ENCODE measurements around the gene LMNA.

Gene LMNA

DNA sequence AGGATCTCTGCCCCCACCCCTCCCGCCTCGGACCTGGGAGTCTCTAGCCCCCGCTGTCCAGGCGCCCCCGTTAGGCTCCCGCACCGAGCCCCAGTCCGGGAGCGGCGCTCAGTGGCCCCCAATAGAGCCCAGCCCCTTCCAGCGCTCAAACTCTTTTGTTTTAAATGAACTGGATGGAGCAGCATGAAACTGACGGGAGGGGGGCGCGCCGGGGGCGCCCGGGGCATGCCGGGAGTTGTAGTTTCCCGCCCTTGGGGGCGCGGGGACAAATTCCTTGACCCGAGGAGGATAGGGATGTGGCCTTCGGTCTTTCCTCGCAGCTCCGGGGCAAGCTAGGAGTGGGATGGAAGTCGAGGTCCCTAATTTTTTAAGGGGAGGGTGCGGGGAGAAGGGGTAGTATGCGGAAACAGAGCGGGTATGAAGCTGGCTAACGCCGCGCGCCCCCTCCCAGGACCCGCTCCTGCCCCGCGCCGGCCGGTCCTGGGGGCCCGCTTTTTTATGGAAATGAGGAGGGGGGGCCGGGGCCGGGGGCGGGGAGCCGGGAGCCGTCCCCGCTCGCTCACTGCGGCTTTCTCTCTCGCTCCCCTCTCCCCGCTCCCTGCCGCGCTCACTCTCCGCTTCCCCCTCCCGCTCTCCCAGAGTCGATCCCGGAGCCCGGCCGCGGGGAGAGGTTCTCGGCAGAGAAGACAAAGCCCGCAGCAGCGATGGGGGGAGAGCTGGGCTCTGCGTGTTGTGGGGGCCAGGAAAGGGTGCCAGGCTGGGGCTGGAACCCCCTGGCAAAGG, 32.0 kb upstream of the LMNA start, which contains the start of gene MEX3A:
Gene MEX3A, minus strand, starts transcription at position 157 of the 783 bp plus-strand sequence. CDS start 467 bp downstream, outside the sequence.
- DNase-seq (ENCODE audit: low read depth in 2 of 2) = peak in 1 of 2 donors; percentile 53

DNA sequence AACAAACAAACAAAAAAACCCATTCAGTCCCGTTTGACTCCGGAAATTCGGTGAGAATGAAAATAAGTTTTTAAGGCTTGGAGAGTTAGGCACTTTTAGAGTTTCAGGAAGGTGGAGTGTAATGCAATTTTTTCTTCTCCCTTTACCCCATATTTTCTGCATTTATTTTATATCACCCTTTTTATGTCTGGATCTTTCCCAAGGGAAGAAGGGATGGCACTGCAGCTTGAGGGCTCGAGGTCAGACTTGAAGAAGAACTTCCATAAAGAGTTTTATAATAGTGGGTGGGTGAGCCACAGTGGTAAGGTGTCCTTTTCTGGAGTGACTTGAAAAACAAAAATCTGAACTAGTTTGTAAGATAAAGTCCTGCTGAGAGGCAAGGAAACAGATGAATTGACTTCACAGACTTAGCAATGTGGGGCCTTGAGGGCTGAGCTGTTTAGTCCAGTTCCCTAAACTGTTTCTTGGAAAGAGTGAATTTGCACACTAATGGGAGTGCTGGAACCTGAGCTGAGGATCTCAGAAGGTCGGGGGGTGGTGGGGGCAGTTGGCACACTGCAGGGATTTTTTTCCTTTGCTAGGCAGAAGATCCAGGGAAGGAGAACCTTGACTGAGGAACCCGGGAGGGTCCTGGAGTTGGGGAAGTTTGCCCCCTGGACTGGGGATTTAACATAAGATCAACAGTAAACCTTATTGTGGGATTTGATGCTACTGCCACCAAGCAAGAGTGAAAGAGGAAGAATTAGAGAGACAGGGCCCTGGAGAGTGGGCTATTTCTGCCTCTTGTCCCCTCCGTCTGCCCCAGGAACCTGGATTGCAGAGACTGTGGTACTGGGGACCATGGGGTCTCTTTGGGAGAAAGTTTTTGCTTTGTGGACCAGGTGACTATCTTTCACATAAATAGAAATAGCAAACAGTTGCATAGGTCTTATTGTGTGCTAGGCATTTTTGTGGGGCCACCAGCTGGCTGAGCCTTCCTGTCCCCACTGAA, 30.4 kb upstream of the LMNA start:
- no peak for DNase-seq (ENCODE audit: low read depth in 2 of 2)

DNA sequence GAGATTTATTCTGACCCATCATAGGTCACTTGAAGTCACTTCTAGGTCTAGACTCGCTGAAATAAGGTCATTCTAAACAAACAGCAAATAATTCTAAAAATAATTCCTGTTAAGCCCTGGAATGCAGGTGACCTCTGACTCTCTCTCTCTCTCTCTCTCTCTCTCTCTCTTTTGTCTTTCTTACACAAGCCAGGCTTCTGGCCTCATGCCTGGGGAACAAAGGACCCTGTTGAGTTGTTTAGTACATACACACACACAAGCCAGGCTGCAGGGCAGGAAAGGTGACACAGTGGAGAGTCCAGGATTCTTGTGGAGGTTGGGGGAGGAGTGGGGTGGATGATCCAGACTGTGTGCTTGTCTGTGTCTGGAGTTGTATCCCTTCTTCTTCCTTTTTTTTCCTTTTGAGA, 28.3 kb upstream of the LMNA start:
- no peak for DNase-seq (ENCODE audit: low read depth in 2 of 2)

DNA sequence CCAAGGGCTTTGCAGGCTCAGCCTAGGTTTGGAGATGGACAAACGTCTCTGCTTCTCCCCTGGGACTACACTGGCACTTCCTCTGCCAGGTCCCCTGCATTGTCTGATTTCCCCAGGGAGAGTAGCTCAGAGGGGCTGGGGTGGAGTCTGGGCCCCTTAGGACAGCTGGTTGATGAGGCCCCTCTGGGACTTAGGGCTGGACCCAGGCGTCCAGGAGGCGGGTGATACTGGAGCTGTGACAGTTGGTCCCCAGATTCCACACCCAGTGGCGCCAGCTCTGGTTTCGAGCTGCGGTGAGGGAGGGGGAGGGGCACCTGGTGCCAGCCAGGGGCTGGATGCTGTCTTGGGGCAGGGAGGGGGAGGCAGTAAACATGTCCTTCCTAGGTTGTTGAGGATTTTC, 24.8 kb upstream of the LMNA start:
- no peak for DNase-seq (ENCODE audit: low read depth in 2 of 2)

DNA sequence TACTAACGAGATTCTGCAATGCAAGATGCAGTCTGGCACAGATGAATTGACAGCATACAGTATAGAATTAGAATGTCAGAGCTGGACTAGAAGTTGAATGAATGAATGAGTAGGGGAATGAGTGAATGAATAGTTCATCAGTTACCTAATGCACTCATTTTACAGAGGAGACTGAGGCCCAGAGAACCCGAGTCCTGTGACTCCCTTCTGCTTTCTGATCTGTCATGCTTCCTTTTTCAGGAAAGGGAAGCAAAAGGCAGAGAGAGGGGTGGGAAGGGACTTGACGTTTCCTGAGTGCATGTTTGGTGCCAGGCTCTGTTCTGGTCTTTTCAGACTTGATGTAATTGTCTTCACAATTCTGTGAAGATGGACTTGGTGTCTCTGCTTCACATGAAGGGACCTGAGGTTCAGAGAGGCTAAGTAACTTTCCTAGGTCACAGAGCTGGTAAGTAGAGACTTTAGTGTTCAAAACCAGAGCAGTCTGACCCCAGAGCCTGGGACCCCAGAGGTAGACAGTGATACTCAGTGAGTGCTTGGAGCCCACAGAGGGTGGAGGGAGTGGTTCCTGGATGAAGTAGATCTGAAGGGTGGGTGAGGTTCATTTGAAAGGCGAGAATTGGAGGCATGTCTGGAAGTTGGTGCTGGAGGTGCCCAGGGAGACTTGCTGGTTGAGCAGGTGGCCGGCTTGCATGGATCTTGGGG, 24.2 kb upstream of the LMNA start:
- no peak for DNase-seq (ENCODE audit: low read depth in 2 of 2)

DNA sequence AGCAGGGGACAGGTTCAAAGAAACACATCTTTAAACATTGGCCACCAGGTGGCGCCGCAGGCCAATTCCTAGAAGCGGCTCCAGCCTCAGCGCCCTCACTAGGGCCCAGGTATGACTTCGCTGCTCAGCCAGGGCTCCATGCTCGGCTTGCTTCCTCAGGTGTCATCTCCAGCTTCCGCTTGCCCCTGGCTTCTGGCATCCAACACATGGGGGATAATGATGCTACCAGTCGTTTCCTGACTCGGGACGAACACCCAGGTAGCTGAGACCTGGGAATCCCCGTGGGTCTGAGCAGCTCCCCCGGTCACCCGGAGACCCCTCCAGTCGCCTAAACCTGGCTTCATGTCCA, 23.7 kb upstream of the LMNA start:
- peak; percentile 87 to 90 for DNase-seq (ENCODE audit: low read depth in 2 of 2)

DNA sequence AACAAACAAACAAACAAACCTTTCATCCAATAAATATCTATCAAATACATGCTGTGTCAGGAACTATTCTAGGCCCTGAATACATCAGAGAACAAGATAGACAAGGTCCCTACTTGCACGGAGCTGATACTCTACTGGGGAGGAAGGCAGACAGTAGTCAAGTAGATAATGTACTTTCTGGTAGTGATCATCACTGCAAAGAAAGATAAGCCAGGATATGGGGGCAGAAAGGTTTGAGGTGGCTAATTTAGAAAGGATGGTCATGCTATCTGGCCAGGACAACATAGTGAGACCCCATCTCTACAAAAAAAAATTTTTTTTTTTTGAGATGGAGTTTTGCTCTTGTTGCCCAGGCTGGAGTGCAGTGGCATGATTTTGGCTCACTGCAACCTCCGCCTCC, 22.9 kb upstream of the LMNA start:
- DNase-seq (ENCODE audit: low read depth in 2 of 2) = no peak

DNA sequence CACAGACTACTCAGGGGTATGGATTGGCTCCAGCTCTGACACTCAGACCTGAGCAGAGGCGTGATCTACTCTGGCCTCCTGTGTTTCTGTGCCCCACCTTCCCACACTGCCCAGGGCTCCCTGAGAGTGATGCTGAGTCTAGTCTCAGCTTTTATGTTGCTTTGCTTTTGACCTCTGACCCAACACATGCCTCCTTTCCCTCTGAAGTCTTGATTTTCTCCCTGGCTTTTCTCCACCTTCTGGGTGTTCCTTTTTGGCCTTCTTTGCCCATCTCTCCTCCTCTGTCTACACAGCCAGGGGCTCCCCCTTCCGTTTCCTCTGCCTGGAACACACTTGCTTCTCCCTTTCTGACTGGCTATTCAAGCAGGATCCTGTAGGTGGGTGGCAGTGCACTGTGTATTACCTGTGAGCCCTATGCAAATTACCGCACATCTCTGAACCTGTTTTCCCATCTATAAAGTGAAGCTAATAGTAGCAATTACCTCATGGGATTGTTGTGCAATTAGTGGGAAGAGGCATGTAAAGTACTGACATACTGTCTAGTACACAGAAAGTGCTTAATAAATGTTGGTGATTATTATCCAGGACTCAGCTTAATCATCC, 18.5 kb upstream of the LMNA start:
- DNase-seq (ENCODE audit: low read depth in 2 of 2) = no peak

DNA sequence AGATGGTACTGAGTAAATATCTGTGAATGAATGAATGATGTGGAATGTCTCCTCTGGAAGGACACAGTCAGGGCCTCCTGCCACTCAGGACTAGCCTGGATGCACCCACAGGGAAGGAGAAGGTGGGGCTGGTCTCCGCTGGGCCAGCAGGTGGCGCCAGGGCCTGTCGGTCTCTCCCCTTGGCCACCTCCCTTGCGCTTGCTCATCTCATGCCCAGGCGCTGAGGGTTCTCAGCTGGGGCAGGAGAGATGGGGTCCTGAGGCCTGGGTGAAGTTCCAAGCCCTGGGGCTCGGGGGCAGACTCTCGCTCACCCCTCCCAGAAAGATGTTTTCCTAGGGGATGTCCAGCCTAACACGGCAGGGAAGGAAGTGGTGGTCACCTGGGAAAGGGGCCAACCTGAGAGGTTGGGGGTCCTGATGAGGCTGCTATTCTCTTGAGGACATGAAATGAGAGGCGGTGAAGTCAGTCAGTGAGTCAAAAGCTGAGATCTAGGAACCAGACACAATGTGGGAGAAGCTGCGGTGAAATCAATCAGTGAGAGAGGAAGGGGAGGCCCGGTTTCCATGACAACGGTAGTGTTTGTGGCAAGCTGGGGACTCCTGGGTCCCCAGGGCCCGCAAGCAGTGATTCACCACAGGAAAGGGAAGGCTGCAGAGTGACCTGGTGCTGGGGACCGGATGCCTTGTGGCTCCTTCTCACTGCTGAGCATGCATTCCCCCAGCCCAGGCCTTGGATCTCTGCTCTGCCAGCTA, 17.7 kb upstream of the LMNA start:
- DNase-seq (ENCODE audit: low read depth in 2 of 2) = peak; percentile 83 to 87

DNA sequence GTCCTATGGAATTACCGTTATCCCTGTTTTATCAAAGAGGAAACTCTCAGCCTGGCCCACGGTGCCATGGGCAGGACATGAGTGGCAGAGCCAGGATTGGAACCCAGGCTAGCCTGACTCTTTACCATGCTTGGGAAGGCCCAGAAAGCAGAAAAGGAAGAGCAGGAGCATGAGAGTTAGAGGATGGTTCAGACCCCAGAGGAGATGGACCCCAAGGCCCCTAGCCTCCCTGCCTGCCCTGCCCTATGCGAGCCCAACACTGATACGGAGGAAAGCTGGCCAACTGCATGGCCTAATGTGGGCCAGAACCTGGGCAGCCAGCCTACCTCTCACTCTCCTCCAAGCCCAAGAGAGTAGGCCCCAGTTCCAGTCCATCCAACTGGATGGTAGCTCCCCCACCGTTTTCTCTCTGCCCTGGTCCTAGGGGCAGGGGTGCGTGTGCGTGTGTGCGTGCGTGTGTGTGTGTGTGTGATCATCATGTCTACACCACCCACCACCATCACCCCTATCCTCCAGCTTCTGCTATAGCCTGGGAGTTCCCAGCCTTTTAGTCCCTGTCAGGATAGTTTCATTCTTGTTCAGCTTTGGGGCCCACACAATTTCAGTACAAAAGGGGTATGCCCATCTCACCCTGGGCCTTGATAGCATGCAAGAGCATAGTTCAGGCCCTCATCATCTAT, 16.9 kb upstream of the LMNA start:
- DNase-seq (ENCODE audit: low read depth in 2 of 2) = no peak

DNA sequence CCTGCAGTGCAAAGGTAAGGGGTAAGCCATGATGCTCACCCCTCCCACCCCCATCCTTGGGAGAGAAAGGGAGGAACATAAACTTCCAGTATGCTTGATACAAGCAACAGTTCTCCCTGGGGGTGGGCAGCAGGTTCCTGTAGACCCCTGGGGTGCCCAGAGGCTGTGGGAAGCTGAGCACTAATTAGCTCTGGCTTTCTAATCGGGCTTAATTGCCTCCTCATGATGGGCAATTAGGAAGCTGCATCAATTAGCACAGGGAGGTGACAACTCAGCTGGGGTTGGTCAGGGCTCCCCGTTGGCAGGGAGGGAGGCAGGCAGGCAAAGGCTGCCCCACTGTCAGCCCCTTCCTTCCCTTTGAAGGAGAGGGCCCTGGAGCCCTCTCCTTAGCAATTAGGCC, 15.7 kb upstream of the LMNA start:
- DNase-seq (ENCODE audit: low read depth in 2 of 2) = no peak

DNA sequence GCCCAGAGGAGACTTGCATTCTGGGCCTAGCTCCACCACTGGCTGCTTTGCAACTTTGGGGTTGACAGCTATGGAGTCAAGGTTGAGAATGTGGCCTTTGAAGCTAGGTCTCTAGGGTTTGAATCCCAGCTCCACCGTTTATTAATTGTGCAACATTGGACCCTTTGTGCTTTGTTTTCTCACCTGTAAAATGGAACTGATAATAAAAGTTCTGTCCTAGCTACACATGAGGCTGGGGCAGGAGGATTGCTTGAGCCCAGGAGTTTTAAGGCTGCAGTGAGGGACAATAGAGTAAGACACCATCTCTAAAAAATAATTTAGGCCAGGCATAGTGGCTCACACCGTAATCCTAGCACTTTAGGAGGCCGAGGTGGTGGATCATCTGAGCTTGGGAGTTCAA, 15.2 kb upstream of the LMNA start:
- DNase-seq (ENCODE audit: low read depth in 2 of 2) = no peak

DNA sequence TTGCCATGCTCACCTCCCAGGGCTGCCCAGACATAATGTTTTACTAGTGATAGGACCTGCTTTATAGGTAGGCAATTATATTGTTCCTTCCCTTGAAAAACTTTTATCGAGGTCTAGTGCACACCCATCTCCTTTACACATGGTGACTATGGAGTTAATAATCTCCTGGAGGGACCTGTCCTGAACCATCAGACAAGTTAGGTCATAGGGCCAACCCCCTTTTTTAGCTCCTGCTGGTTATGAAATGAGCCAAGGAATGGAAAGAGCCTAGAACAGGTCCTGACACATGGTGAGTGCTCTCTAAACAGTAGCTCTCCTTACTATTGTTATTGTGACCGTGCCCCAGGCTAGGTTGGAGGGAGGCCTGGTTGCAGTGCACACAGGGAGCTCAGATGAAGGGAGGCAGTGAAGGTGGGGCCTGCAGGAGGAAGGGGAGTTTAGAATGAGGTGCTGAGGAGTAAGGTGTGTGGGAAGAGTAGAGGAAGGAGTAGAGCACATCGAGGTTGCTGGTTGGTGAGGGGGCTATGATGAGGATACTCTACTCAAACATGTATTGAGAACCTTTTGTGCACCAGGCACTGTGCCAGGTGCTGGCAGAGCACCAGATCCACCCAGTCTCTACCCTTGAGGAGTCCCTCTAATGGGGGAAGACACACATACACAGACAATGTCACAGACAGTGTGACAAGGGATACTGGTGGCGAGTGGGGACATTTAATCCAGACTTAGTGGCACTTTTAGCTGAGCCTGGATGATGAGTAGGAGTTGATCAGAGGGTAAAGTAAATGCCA, 14.1 kb upstream of the LMNA start:
- DNase-seq (ENCODE audit: low read depth in 2 of 2) = no peak

DNA sequence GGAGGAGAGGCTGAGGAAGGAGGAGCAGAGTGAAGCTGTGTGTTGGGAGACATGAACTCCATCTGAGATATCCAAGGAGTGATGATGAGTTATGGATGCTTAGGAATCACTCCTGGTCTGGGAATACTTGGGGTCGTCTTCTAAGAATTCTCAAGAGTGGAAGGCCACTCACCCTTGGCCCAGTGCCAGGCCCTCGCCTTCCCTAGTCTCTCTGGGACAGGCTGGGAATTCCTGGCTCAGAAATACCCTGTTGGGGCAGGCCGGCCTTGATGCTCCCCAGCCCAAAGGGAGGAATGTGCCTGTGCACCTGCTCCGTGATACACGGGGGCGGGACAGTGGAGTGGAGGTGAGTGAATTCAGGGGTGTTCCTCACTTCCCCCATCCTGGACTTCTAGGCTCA, 12.6 kb upstream of the LMNA start:
- no peak for DNase-seq (ENCODE audit: low read depth in 2 of 2)

DNA sequence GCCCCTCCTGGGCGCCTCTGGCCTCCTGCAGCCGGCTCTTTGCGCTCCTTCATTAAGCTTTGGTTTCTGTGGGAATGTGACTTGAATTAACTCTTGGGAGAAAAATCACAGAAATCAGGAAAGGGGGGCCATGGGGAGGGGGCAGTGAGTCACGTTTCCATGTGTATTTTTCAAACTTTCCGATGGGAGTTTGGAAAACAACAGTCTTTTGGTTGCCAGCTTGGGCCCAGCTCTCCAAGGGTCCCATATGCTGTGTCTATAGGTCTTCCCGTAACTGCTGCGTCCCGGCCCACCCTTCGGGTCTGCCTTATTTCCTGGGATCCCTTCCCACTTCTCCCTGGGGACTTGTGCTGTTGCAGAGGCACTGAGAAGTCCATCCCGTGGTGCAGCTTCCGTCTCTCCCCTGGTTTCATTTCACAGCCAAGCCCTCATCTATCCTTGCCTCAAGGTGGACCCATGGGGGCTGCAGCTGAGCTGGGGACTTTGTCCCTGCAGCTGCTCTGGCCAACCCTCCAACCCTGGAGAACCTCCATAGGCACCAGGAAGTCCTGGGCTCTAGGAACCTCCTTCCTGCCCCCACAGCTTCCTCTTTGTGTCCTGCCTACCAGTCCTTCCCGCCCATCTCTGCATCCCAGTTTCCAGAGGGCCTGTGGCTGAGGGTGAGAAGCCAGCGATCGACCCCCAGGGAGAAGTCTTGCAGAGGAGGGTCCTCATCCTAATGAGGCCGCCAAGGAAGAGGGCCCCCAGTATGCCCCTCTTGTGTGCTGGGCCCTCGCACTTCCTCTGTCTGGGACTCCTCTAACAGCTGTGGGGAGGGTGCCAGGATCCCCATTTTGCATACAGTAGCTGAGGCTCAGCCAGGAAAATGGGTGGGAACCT, 11.6 kb upstream of the LMNA start:
- no peak for DNase-seq (ENCODE audit: low read depth in 2 of 2)

DNA sequence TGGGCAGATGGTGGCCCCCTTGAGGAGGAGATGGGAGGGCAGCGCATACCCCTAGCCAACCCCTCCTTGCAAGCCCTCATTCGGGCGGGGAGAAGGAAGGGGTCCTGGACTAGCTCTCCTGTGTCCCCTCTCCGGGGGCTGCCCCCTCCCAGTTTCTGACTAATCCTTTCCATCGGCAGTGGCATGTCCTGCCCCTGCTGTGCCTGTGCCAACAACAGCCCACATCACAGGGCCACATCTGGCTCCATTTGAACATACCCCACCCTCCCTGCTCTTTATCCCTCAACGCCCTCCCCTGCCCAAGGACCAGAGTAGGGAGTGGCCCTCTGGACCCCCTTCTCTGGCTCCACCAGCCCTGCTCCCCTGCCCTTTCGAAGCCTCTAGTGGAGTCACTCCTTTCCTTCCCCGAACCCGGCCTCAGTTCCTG, 11.0 kb upstream of the LMNA start:
- no peak for DNase-seq (ENCODE audit: low read depth in 2 of 2)

DNA sequence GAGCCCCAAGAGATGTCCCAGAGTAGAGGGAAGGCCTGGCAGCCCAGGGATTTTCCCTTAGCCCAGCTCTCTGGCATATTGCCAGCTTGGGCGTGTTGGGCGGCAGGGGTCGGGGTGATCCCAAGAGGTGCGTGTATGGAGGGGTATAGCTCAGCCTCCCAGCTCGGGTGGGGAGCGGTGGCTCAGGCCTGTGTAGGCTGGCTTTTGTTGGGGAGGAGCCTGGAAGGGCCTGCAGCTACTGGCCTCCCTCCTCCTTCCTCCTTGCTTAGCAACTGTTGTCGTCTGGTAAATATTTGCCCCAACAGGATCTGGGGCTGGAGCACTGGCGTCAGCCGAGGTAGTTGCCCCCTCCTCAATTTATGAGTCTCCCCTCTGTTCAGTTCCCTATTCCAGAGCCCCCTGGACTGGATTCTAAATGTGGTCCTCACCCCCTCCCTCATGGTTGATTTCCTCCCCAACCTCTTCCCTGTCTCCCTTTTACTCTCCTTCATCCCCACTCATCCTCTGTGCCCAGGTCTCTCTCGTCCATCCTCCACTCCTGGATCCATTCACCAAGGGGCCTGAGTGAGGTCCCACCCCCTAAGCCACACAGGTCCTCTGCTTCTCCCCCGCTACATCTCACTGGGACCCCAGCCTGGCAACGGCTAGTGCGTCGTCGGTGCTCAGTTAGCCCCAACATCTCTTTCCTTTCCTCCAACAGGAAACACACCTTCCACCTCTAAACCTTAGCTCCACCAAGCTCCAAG, 10.3 kb upstream of the LMNA start:
- no peak for DNase-seq (ENCODE audit: low read depth in 2 of 2)
